ENCODE results near the gene SORCS2.

DNA sequence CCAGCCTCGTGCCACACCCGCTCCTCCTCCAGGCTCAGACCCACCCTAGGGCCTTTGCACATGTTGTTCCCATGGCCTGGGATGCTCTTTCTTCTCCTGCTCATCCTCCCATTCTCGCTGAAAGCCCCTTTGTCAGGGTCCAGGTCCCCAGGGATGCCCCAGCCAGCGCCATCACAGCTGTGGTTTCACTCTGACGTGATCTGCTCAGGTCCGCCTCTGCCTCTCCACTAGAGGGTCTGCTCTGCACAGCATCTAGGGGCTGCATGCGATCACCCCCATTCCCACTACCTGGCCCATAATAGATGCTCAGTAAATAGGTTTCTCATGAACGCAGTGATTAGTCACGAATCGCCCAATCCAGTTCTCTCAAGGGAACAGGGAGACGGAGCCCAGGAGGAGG is 524.8 kb downstream of the SORCS2 start:
- TF ChIP-seq, protein P1, sequence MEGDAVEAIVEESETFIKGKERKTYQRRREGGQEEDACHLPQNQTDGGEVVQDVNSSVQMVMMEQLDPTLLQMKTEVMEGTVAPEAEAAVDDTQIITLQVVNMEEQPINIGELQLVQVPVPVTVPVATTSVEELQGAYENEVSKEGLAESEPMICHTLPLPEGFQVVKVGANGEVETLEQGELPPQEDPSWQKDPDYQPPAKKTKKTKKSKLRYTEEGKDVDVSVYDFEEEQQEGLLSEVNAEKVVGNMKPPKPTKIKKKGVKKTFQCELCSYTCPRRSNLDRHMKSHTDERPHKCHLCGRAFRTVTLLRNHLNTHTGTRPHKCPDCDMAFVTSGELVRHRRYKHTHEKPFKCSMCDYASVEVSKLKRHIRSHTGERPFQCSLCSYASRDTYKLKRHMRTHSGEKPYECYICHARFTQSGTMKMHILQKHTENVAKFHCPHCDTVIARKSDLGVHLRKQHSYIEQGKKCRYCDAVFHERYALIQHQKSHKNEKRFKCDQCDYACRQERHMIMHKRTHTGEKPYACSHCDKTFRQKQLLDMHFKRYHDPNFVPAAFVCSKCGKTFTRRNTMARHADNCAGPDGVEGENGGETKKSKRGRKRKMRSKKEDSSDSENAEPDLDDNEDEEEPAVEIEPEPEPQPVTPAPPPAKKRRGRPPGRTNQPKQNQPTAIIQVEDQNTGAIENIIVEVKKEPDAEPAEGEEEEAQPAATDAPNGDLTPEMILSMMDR (IDR thresholded peaks at IDR 0.05), result no peak
- TF ChIP-seq, protein P2, sequence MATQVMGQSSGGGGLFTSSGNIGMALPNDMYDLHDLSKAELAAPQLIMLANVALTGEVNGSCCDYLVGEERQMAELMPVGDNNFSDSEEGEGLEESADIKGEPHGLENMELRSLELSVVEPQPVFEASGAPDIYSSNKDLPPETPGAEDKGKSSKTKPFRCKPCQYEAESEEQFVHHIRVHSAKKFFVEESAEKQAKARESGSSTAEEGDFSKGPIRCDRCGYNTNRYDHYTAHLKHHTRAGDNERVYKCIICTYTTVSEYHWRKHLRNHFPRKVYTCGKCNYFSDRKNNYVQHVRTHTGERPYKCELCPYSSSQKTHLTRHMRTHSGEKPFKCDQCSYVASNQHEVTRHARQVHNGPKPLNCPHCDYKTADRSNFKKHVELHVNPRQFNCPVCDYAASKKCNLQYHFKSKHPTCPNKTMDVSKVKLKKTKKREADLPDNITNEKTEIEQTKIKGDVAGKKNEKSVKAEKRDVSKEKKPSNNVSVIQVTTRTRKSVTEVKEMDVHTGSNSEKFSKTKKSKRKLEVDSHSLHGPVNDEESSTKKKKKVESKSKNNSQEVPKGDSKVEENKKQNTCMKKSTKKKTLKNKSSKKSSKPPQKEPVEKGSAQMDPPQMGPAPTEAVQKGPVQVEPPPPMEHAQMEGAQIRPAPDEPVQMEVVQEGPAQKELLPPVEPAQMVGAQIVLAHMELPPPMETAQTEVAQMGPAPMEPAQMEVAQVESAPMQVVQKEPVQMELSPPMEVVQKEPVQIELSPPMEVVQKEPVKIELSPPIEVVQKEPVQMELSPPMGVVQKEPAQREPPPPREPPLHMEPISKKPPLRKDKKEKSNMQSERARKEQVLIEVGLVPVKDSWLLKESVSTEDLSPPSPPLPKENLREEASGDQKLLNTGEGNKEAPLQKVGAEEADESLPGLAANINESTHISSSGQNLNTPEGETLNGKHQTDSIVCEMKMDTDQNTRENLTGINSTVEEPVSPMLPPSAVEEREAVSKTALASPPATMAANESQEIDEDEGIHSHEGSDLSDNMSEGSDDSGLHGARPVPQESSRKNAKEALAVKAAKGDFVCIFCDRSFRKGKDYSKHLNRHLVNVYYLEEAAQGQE (IDR thresholded peaks at IDR 0.05; ENCODE audit: low read depth, low read length), result no peak
- no peak for TF ChIP-seq YY1 (IDR thresholded peaks at IDR 0.05; ENCODE audit: low read depth)
- TF ChIP-seq EZH2phosphoT487 (IDR thresholded peaks at IDR 0.05; ENCODE audit: borderline replicate concordance, low read depth), result no peak
- TF ChIP-seq, protein P3, sequence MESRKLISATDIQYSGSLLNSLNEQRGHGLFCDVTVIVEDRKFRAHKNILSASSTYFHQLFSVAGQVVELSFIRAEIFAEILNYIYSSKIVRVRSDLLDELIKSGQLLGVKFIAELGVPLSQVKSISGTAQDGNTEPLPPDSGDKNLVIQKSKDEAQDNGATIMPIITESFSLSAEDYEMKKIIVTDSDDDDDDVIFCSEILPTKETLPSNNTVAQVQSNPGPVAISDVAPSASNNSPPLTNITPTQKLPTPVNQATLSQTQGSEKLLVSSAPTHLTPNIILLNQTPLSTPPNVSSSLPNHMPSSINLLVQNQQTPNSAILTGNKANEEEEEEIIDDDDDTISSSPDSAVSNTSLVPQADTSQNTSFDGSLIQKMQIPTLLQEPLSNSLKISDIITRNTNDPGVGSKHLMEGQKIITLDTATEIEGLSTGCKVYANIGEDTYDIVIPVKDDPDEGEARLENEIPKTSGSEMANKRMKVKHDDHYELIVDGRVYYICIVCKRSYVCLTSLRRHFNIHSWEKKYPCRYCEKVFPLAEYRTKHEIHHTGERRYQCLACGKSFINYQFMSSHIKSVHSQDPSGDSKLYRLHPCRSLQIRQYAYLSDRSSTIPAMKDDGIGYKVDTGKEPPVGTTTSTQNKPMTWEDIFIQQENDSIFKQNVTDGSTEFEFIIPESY (IDR thresholded peaks at IDR 0.05; ENCODE audit: borderline replicate concordance, low read depth), result no peak
- TF ChIP-seq, protein P4, sequence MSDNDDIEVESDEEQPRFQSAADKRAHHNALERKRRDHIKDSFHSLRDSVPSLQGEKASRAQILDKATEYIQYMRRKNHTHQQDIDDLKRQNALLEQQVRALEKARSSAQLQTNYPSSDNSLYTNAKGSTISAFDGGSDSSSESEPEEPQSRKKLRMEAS (IDR thresholded peaks at IDR 0.05; ENCODE audit: low read depth), result no peak
- TF ChIP-seq EP300 (IDR thresholded peaks at IDR 0.05; ENCODE audit: borderline replicate concordance in 1 of 2, low read depth in 1 of 2, low read length in 1 of 2), result no peak
- no peak for TF ChIP-seq SMC3 (IDR thresholded peaks at IDR 0.05; ENCODE audit: low read depth, low read length)
- no peak for TF ChIP-seq NRF1 (IDR thresholded peaks at IDR 0.05; ENCODE audit: low read depth, low read length)
- no peak for TF ChIP-seq POLR2AphosphoS5 (IDR thresholded peaks at IDR 0.05; ENCODE audit: low read depth, low read length)
- no peak for TF ChIP-seq CHD2 (IDR thresholded peaks at IDR 0.05; ENCODE audit: low read length, partially characterized antibody)
- TF ChIP-seq SIN3A (IDR thresholded peaks at IDR 0.05; ENCODE audit: borderline replicate concordance, low read depth, low read length), result no peak

Measured in SK-N-SH (cell line).